Measurements from ENCODE around the gene SARDH.

DNA sequence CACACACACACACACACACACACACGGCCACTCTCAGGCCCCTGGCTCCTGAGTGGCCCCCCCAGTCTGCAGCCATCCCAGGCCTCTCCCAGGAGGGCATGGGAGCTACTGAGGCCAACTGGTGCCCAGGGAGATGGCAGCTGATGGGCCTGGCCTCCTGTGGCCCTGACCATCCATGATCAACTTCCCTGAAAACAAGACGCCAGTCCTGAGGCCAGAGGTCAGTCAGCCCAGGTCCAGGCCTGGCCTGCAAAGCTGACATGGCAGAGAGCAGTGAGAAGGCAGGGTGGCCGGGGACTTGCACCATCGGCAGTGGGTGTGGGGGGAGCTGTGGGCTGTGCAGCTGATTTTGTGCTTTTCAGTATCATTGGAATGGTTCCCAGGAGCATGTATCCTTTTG is 47.0 kb downstream of the SARDH start:
- TF ChIP-seq, protein P1, sequence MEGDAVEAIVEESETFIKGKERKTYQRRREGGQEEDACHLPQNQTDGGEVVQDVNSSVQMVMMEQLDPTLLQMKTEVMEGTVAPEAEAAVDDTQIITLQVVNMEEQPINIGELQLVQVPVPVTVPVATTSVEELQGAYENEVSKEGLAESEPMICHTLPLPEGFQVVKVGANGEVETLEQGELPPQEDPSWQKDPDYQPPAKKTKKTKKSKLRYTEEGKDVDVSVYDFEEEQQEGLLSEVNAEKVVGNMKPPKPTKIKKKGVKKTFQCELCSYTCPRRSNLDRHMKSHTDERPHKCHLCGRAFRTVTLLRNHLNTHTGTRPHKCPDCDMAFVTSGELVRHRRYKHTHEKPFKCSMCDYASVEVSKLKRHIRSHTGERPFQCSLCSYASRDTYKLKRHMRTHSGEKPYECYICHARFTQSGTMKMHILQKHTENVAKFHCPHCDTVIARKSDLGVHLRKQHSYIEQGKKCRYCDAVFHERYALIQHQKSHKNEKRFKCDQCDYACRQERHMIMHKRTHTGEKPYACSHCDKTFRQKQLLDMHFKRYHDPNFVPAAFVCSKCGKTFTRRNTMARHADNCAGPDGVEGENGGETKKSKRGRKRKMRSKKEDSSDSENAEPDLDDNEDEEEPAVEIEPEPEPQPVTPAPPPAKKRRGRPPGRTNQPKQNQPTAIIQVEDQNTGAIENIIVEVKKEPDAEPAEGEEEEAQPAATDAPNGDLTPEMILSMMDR (IDR thresholded peaks at IDR 0.05; ENCODE audit: control extremely low read depth in 1 of 3, insufficient read depth in 1 of 3, low read depth in 1 of 3, low read length in 3 of 3), result no peak
- TF ChIP-seq CHD1 (IDR thresholded peaks at IDR 0.05; ENCODE audit: low read depth, low read length) (no peak), POLR2A (IDR thresholded peaks at IDR 0.05; ENCODE audit: control extremely low read depth in 1 of 2, low read depth in 2 of 2, low read length in 2 of 2) (no peak), CREB1 (IDR thresholded peaks at IDR 0.05) (no peak), KDM1A (IDR thresholded peaks at IDR 0.05; ENCODE audit: borderline replicate concordance, low read length) (no peak), YY1 (IDR thresholded peaks at IDR 0.05; ENCODE audit: low read depth, low read length) (no peak), HDAC2 (IDR thresholded peaks at IDR 0.05; ENCODE audit: borderline replicate concordance in 1 of 2, low read depth in 2 of 2, low read length in 2 of 2) (no peak), JUN (IDR thresholded peaks at IDR 0.05; ENCODE audit: low read depth, low read length) (no peak), RNF2 (IDR thresholded peaks at IDR 0.05; ENCODE audit: borderline replicate concordance, low read depth, low read length, missing control alignments, poor library complexity, severe bottlenecking) (no peak), RAD21 (IDR thresholded peaks at IDR 0.05 in 1 of 2, conservative IDR thresholded peaks at IDR 0.05 in 1 of 2; ENCODE audit: low read depth in 2 of 2, low read length in 2 of 2) (no peak), EZH2 (IDR thresholded peaks at IDR 0.05; ENCODE audit: low read depth, low read length, severe bottlenecking) (no peak), EGR1 (IDR thresholded peaks at IDR 0.05; ENCODE audit: borderline replicate concordance, low read depth, low read length) (no peak)
- TF ChIP-seq, protein P2, sequence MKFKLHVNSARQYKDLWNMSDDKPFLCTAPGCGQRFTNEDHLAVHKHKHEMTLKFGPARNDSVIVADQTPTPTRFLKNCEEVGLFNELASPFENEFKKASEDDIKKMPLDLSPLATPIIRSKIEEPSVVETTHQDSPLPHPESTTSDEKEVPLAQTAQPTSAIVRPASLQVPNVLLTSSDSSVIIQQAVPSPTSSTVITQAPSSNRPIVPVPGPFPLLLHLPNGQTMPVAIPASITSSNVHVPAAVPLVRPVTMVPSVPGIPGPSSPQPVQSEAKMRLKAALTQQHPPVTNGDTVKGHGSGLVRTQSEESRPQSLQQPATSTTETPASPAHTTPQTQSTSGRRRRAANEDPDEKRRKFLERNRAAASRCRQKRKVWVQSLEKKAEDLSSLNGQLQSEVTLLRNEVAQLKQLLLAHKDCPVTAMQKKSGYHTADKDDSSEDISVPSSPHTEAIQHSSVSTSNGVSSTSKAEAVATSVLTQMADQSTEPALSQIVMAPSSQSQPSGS (IDR thresholded peaks at IDR 0.05; ENCODE audit: low read length), result no peak
- TF ChIP-seq, protein P3, sequence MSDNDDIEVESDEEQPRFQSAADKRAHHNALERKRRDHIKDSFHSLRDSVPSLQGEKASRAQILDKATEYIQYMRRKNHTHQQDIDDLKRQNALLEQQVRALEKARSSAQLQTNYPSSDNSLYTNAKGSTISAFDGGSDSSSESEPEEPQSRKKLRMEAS (IDR thresholded peaks at IDR 0.05), result no peak
